Measurements from ENCODE around the gene DNAJC5.

- TF ChIP-seq CTCF (IDR thresholded peaks at IDR 0.05) (no peak), POLR2A (IDR thresholded peaks at IDR 0.05) (no peak)
Observed at GRCh38 chr20:63961664-63962425, 66.9 kb downstream of the DNAJC5 start.

All from thyroid gland (tissue), 4 donors.